Skeletal muscle cell (primary cell): ENCODE results near the gene CYP4F12.

Source experiments
- DNase-seq: peaks from one replicate; pipeline ENCODE4 v3.0.0-alpha.2; 2010; ENCODE audit warnings: low read depth
- H3K4me3 ChIP-seq: 2 replicates; pipeline ENCODE4 v1.5.1; 2011; ENCODE audit warnings: low read depth, mild to moderate bottlenecking, control low read depth, low read length, moderate library complexity

Gene CYP4F12

DNA sequence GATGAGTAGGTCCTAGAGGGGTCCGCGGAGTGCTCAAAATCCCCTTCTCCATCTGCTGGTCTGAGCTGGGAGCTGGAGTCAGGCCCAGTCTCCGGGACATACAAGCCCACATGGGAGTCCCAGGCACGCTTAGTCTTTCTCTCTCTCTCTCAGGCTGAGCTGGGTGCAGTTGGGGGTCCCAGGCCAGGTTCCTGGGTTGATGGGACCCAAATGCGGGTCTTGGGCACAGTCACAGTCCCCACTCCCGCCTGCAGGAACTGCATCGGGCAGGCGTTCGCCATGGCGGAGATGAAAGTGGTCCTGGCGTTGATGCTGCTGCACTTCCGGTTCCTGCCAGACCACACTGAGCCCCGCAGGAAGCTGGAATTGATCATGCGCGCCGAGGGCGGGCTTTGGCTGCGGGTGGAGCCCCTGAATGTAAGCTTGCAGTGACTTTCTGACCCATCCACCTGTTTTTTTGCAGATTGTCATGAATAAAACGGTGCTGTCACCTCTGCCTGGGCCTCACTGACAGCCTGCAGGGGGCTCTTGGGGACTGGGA lies 23.8 kb downstream of the CYP4F12 start:
- no peak overlapping the region for H3K4me3 ChIP-seq
- DNase-seq, result no peak

DNA sequence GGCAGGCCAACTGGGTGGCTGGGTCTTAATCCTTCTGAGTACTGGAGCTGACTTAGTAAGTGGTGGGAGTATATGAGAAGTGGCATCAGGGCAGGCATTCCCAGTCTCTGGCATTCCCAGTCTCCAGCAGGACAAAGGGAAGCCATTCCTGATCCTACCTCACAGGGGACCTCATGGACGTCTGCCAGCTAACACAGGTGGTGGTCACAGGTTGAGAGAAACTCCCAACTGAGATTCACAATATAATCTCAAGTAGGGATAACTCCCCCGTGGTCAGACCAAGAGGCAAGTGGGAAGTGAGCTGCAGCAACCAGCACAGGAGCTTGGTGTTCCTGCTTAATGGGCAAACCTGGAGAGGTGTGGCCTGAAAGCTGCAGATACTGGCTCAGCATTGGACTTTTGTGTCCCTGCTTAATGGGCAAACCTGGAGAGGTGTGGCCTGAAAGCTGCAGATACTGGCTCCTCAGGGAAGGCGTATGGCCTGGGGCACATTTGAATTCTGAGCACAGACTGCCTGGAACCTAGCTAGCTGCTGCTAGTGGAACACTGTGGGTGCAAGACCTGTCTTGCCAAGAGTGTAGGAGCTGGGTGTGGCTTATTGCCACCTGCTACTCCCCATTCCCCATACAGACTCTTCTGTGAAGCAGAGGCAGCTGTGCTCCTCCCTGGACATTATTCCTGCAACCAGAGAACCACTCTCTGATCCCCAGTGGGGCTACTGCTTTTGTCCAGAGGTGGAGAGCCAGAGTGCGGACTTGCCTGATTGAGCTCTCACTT lies 29.1 kb downstream of the CYP4F12 start:
- DNase-seq, result no peak
- no peak overlapping the region for H3K4me3 ChIP-seq

DNA sequence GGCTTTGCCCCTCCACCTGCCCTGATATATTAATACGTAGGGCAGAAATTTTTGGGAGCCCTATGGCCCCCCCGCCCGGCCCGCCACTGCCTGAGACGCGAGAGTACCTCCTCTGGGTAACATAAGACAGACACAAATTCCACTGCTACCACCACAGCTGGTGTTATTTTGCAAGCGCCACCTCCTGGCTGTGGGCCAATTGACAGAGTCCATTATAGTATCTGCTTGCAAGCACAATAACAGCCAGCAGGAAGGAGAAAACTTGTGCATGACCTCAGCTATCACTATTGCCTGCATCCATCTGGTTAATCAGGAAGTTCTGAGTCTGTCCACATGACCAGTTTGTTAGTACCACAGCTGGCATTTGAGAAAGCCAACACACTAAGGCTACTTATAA lies 29.6 kb downstream of the CYP4F12 start:
- H3K4me3 ChIP-seq, result no peak overlapping the region
- no peak for DNase-seq

DNA sequence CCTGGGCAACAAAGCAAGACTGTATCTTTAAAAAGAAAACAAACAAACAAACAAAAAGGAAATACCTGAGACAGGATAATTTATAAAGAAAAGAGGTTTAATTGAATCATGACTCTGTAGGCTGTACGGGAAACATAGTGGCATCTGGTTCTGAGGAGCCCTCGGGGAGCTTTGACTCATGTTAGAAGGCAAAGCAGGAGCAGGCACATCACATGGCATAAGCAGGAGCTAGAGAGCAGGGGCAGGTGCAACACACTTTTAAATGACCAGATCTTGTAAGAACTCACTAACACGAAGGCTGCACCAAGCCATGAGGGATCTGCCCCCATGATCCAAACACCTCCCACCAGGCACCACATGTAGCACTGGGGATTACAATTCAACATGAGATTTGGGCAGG lies 41.8 kb downstream of the CYP4F12 start:
- no peak overlapping the region for H3K4me3 ChIP-seq
- DNase-seq, result no peak

DNA sequence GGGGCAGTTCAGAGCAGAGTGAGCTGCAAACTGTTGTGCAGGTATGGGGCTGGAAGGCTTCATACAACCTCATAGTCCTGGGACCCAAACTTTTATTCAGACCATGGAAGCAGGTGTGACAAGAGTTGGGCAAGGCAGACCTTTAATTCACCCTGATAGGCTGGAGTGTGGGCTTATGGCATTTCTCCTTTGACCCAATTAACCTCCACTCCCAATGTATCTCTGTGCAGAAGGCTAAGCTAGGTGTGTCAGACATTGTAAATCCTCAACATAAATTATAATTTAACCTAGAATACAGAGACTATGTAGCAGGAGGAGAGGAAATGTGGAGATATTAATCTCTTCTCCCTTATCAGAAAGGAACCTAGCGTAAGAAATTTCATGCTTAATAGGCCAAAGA lies 42.8 kb downstream of the CYP4F12 start:
- H3K4me3 ChIP-seq, result no peak overlapping the region
- DNase-seq, result no peak

DNA sequence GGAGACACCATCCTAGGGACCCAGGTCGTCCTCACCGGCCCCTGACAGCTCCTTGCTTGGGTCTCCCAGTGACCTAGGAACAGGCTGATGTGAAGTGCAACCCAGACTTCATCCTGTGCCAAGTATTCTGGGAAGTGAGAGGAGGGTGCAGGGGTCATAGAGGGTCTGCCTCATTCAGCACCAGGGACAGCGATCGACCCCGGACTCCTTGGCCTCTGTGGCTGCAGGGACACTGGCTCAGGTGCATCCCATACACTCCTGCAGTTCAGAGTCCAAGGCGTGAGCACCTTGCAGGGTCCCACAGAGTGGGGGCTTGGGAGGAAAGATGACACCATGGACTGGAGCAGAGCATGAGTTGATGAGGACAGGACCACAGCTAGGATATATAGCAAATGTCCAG lies 44.9 kb downstream of the CYP4F12 start:
- DNase-seq, result no peak
- H3K4me3 ChIP-seq, result no peak overlapping the region

DNA sequence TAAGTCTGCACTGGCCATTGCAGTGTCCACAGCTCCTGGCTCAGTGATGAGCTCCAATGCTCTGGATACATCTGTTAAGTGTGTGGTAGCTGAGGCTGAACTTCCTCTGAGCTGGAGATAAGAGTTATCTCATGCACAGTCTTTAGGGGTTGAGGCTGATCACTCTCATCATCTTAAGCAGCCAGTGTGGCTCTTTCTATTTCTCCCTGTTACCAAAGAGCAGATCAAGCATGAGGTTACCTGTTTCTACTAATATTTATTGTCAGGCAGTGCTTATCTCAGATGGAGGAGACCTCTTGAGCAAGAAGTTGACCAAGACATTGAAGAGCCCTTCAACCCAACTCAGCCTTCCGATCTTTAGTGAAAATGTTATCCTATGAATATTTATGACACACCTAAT lies 48.4 kb downstream of the CYP4F12 start:
- H3K4me3 ChIP-seq, result no peak overlapping the region
- DNase-seq, result no peak

DNA sequence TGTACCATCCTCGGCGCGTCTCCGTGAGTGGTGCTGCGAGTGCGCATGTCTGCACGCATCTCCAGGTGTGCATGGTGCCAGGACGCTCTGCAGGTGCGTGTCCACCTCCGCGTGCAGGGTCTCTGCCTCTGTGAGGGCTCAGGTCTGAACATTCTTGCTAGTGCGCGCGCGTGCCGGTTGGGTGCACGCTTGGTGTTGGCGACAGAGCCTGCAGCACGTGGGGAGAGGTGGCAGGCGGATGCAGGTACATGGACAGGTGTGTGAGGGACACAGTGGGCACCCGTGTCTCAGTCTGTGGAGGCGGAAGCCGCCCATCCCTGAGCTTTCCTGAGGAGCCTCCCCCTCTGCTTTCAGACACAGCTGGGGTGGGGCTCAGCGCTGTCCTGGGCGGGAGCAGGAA lies 50.1 kb downstream of the CYP4F12 start:
- no peak for DNase-seq
- no peak overlapping the region for H3K4me3 ChIP-seq

DNA sequence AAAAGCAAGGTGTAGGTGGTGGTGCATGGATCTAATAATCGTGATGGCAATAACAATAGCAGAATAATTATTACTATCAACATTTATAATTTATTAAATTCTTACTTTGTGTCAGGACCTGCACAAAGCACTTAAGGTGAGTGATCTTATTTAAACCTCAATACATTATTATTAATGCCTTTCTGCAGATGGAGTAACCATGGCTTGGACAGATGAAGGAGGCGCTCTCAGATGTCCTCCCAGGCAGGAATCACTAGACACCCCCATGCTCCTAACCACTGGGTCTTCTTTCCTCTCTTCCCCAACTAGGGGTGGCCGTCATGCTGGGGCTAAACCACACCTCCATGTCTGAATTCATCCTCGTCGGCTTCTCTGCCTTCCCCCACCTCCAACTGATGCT lies 54.8 kb downstream of the CYP4F12 start, which contains the start of gene OR10H2:
Gene OR10H2 (plus strand): TSS at position 301 of the 400 bp plus-strand sequence. CDS start 20 bp downstream, at position 321.
- no peak within 1 kb of the TSS for H3K4me3 ChIP-seq
- no peak for DNase-seq

DNA sequence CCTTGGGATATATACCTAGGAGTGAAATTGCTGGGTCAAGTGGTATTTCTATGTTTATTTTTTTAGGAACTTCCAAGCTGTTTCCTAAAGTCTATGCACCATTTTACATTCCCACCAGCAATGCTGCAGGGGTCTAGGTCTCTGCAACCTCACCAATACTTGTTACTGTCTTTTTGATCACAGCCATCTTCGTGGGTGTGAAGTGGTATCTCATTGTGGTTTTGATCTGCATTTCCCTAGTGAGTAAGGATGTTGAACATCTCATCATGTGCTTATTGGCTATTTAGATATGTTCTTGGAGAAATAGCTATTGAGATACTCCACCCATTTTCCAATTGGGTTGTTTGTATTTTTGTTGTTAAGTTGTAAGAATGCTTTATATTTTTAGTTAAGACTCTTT lies 57.7 kb downstream of the CYP4F12 start:
- no peak for DNase-seq
- no peak overlapping the region for H3K4me3 ChIP-seq

DNA sequence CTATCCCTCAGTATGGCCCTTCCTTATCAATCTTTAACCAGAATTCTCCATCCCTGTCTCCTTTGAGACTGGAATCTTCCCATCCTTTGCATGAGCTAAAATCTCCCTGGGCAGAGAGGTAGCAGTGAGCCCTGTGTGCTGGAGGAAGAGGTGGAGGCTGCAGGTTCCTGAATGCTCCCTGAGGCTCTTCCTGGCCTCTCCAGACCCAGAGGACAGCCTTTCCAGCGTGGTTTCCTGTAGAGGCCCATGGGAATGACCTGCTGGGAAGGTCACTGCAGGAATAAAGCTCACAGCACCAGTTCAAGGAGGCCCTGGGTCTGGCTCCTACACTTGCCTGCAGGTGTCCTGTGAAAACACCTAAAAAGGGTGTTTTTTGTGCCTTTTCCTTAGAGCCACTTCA lies 59.5 kb downstream of the CYP4F12 start:
- no peak overlapping the region for H3K4me3 ChIP-seq
- DNase-seq, result no peak

DNA sequence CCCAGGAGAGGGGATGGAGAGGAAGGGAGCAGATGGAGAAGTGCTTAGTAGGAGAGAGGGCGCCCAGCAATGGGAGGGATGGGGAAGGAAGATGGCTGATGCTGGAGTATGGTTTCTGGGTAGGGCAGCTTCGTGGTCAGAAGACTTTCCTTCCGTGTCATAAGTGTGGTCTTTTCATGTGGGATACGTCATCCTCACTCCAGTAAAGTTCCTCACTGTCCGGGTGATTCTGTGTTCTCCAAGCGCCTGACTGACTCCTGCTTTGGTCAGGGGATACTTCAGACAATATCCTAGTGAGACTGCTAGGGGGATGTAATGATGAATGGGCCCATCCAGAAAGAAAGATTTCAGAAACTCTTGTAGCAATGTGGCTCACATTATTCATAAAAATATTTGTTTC lies 61.0 kb downstream of the CYP4F12 start:
- H3K4me3 ChIP-seq, result no peak overlapping the region
- no peak for DNase-seq

DNA sequence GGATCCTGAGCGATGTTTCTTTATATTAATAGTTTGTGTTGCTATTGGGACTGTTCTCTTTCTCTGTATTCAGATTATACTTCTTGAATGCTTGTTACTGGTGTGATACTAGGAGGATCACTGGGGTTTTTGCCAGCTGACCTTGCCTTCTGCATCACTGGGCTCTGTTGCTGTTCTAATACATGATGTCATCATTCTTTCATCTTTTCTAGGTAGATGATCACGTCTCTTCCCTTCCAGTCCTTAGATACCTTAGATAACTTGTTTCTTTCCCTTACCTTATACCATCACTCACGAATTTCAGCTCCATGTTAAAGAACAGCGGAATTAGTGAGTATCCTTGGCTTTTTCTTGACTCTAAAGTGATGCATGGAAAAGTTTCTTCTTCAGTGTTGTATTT lies 64.8 kb downstream of the CYP4F12 start, which contains the start of gene OR10H3:
Gene OR10H3 (plus strand): TSS at position 264 of the 400 bp plus-strand sequence. CDS start 3,408 bp downstream, outside the sequence.
- no peak for DNase-seq
- no peak within 1 kb of the TSS for H3K4me3 ChIP-seq

DNA sequence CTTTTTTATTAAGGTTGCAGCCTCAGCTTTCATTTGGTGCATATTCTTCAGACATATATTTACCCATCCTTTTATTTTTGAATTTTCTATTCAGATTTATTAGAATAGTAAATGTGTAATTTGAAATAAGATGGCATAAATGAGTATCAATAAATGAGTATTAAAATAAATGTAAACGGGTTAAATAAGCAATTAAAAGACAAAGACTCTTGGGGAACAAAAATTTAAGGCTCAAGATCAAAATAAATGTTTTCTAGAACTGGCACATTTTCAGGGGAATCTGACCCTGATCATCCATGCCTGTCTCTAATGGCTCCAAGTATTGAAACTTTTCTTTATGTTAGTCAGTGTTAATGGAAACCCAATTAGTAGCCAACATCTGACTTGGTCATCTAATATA lies 67.9 kb downstream of the CYP4F12 start:
- no peak for DNase-seq
- no peak overlapping the region for H3K4me3 ChIP-seq
